Measurements from ENCODE around the gene ATG16L2. TPM values are rescaled to one million over a fixed set of nuclear protein-coding genes. Genes with fewer than 3 reads are reported as not detected.

Gene ATG16L2
- total RNA-seq, 1 donor from 2014 or later = 9.6 TPM

GRCh38 chr11:72776844-72777754, 37.1 kb upstream of the ATG16L2 start:
- Histone ChIP-seq H3K36me3 (ENCODE audit: insufficient read depth, low read length) (no peaks in the 10 kb centered on the region), H3K4me1 (ENCODE audit: insufficient read depth, low read length) (peaks cover 18% of the 10 kb centered on the region), H3K4me2 (ENCODE audit: low read length) (no peak overlapping the region), H3K27ac (ENCODE audit: low read depth, low read length) (no peak overlapping the region), H3K9me3 (ENCODE audit: insufficient read depth, low read depth, low read length) (no peaks in the 10 kb centered on the region), H2AFZ (ENCODE audit: low read depth, low read length) (no peak overlapping the region), H3K9ac (ENCODE audit: low read length) (no peak overlapping the region), H4K20me1 (ENCODE audit: insufficient read depth, low read length) (peaks cover 8% of the 10 kb centered on the region), H3K27me3 (ENCODE audit: insufficient read depth, low read length) (no peaks in the 10 kb centered on the region), H3K79me2 (ENCODE audit: insufficient read depth, low read length) (no peaks in the 10 kb centered on the region), H3K4me3 (ENCODE audit: insufficient read depth, low read depth, low read length) (no peak overlapping the region)
- DNase-seq (ENCODE audit: low read depth) = no peak
- no peak for FAIRE-seq
- TF ChIP-seq CTCF (IDR thresholded peaks at IDR 0.05; ENCODE audit: insufficient read depth, low read depth, low read length) = no peak
- no peak for TF ChIP-seq EZH2 (IDR thresholded peaks at IDR 0.05; ENCODE audit: insufficient read depth, low read length)
- H3K27me3 Mint-ChIP-seq (ENCODE audit: low read depth, unreplicated experiment) = peaks cover 7% of the 10 kb centered on the region
- peaks cover 22% of the 10 kb centered on the region for H3K4me1 Mint-ChIP-seq (ENCODE audit: low read depth, unreplicated experiment)
- H3K9me3 Mint-ChIP-seq (ENCODE audit: unreplicated experiment) = no peaks in the 10 kb centered on the region
- H3K4me3 Mint-ChIP-seq (ENCODE audit: unreplicated experiment) = no peak overlapping the region
- H3K27ac Mint-ChIP-seq (ENCODE audit: unreplicated experiment) = no peak overlapping the region
- peaks cover 8% of the 10 kb centered on the region for H3K36me3 Mint-ChIP-seq (ENCODE audit: low read depth, unreplicated experiment)

GRCh38 chr11:72777755-72778278, 36.4 kb upstream of the ATG16L2 start:
- H3K4me1 Mint-ChIP-seq (ENCODE audit: low read depth, unreplicated experiment) = peaks cover 21% of the 10 kb centered on the region
- Histone ChIP-seq H4K20me1 (ENCODE audit: insufficient read depth, low read length) (peaks cover 8% of the 10 kb centered on the region), H3K4me1 (ENCODE audit: insufficient read depth, low read length) (peaks cover 11% of the 10 kb centered on the region), H3K4me3 (ENCODE audit: insufficient read depth, low read depth, low read length) (no peak overlapping the region), H3K27me3 (ENCODE audit: insufficient read depth, low read length) (no peaks in the 10 kb centered on the region), H3K4me2 (ENCODE audit: low read length) (no peak overlapping the region), H3K9me3 (ENCODE audit: insufficient read depth, low read depth, low read length) (no peaks in the 10 kb centered on the region), H3K79me2 (ENCODE audit: insufficient read depth, low read length) (no peaks in the 10 kb centered on the region), H3K36me3 (ENCODE audit: insufficient read depth, low read length) (no peaks in the 10 kb centered on the region), H2AFZ (ENCODE audit: low read depth, low read length) (no peak overlapping the region), H3K27ac (ENCODE audit: low read depth, low read length) (no peak overlapping the region), H3K9ac (ENCODE audit: low read length) (no peak overlapping the region)
- H3K4me3 Mint-ChIP-seq (ENCODE audit: unreplicated experiment) = no peak overlapping the region
- H3K36me3 Mint-ChIP-seq (ENCODE audit: low read depth, unreplicated experiment) = peaks cover 8% of the 10 kb centered on the region
- DNase-seq (ENCODE audit: low read depth) (no peak), FAIRE-seq (no peak)
- TF ChIP-seq CTCF (IDR thresholded peaks at IDR 0.05; ENCODE audit: insufficient read depth, low read depth, low read length) (no peak), EZH2 (IDR thresholded peaks at IDR 0.05; ENCODE audit: insufficient read depth, low read length) (no peak)
- peaks cover 7% of the 10 kb centered on the region for H3K27me3 Mint-ChIP-seq (ENCODE audit: low read depth, unreplicated experiment)
- no peak overlapping the region for H3K27ac Mint-ChIP-seq (ENCODE audit: unreplicated experiment)
- no peaks in the 10 kb centered on the region for H3K9me3 Mint-ChIP-seq (ENCODE audit: unreplicated experiment)

Data from astrocyte (in vitro differentiated cells and primary cell).